ENCODE data around the gene AP3S1. TPM values are rescaled to one million over a fixed set of nuclear protein-coding genes. Genes with fewer than 3 reads are reported as not detected.

AP3S1 gene
- total RNA-seq, 1 experiment from 2014 or later: 195 TPM

GRCh38 chr5:115940080-115940810 is 98.5 kb downstream of the AP3S1 start:
- no peak for DNase-seq (ENCODE audit: low spot score)

GRCh38 chr5:115941051-115941675 is 99.4 kb downstream of the AP3S1 start:
- peak; percentile 99 for DNase-seq (ENCODE audit: low spot score)

- no peak for DNase-seq (ENCODE audit: low spot score)
Measured at GRCh38 chr5:115944501-115944900, 102.8 kb downstream of the AP3S1 start.

GRCh38 chr5:115946655-115947054 is 104.9 kb downstream of the AP3S1 start:
- DNase-seq (ENCODE audit: low spot score): peak; percentile 32

GRCh38 chr5:115947260-115947659 is 105.5 kb downstream of the AP3S1 start:
- no peak for DNase-seq (ENCODE audit: low spot score)

- no peak for DNase-seq (ENCODE audit: low spot score)
Measured at GRCh38 chr5:115948091-115948534, 106.4 kb downstream of the AP3S1 start.

GRCh38 chr5:115949096-115949495 is 107.4 kb downstream of the AP3S1 start:
- no peak for DNase-seq (ENCODE audit: low spot score)

- DNase-seq (ENCODE audit: low spot score): no peak
Measured at GRCh38 chr5:115952588-115952987, 110.9 kb downstream of the AP3S1 start.

GRCh38 chr5:115954144-115954543 is 112.4 kb downstream of the AP3S1 start:
- DNase-seq (ENCODE audit: low spot score): no peak

GRCh38 chr5:115956957-115957356 is 115.2 kb downstream of the AP3S1 start:
- no peak for DNase-seq (ENCODE audit: low spot score)

GRCh38 chr5:115961381-115962238 is 119.9 kb downstream of the AP3S1 start:
- no peak for DNase-seq (ENCODE audit: low spot score)

- DNase-seq (ENCODE audit: low spot score): no peak
Measured at GRCh38 chr5:115962239-115962564, 120.5 kb downstream of the AP3S1 start, which contains the start of gene LVRN. Gene LVRN, plus strand, starts transcription at chr5:115962475. Its CDS starts 143 bp downstream, at chr5:115962618.

GRCh38 chr5:115962565-115963402 is 121.0 kb downstream of the AP3S1 start:
- DNase-seq (ENCODE audit: low spot score): no peak

GRCh38 chr5:115963566-115963965 is 121.8 kb downstream of the AP3S1 start:
- DNase-seq (ENCODE audit: low spot score): no peak

Other genes with a start within 250 kb of the AP3S1 start
- 0.16 and 4.5 TPM in 2 replicates for gene TICAM2, start 239.5 kb upstream of the AP3S1 start, total RNA-seq (2014; rRNA removed; shearing (Covaris generic))
- gene TMED7, start 215.9 kb upstream of the AP3S1 start, total RNA-seq (2014; rRNA removed; shearing (Covaris generic)): 128 and 161 TPM in 2 replicates
- 0.74 and 1.3 TPM in 2 replicates for gene CDO1, start 25.3 kb upstream of the AP3S1 start, total RNA-seq (2014; rRNA removed; shearing (Covaris generic))
- 63.5 and 76.1 TPM in 2 replicates for gene ATG12, start 370 bp upstream of the AP3S1 start, total RNA-seq (2014; rRNA removed; shearing (Covaris generic))
- not detected in 2 replicates for gene LVRN, start 120.5 kb downstream of the AP3S1 start, total RNA-seq (2014; rRNA removed; shearing (Covaris generic))
- 1.3 TPM in 1 of 2 replicates, not detected in the other for gene ARL14EPL, start 190.5 kb downstream of the AP3S1 start, total RNA-seq (2014; rRNA removed; shearing (Covaris generic))
- gene COMMD10, start 243.1 kb downstream of the AP3S1 start, total RNA-seq (2014; rRNA removed; shearing (Covaris generic)): 124 and 137 TPM in 2 replicates

Measured in H4 (cell line).